Neural cell (in vitro differentiated cells): ENCODE data around the gene CXCL3. TPM values are rescaled to one million over a fixed set of nuclear protein-coding genes. Genes with fewer than 3 reads are reported as not detected.

Experiments used
- H2AFZ ChIP-seq: fragments of 200-600, 300-800 bp; sonication (generic), shearing (Covaris generic); 2 replicates; pipeline ENCODE4 v1.6.0; 2014; ENCODE audit warnings: low read depth, mild to moderate bottlenecking, antibody characterized with exemption, low read length, moderate library complexity
- H3F3A ChIP-seq: fragments of 200-600 bp; shearing (Covaris generic); 2 replicates; pipeline ENCODE4 v1.6.1; 2016; ENCODE audit warnings: mild to moderate bottlenecking, moderate library complexity, mixed read lengths, antibody characterized with exemption, low read length; ENCODE audit not compliant: insufficient read depth, poor library complexity, severe bottlenecking
- H3K27ac ChIP-seq: fragments of 200-600, 300-800 bp; sonication (generic), shearing (Covaris generic); 2 replicates; pipeline ENCODE4 v1.5.1; 2014; ENCODE audit warnings: mild to moderate bottlenecking, low read length, moderate library complexity
- H3K27me3 ChIP-seq: fragments of 300-800, 200-600 bp; sonication (generic), shearing (Covaris generic); 2 replicates; pipeline ENCODE4 v1.6.0; 2014; ENCODE audit warnings: mild to moderate bottlenecking, low read depth, low read length, moderate library complexity; ENCODE audit not compliant: insufficient read depth
- H3K36me3 ChIP-seq: fragments of 300-800, 200-600 bp; sonication (generic), shearing (Covaris generic); 2 replicates; pipeline ENCODE4 v1.5.1; 2014; ENCODE audit warnings: mild to moderate bottlenecking, antibody characterized with exemption, low read length, moderate library complexity; ENCODE audit not compliant: insufficient read depth
- H3K4me2 ChIP-seq: fragments of 300-800, 200-600 bp; sonication (generic), shearing (Covaris generic); 2 replicates; pipeline ENCODE4 v1.6.0; 2014; ENCODE audit warnings: mild to moderate bottlenecking, low read length
- H3K4me3 ChIP-seq: fragments of 300-800, 200-600 bp; sonication (generic), shearing (Covaris generic); 2 replicates; pipeline ENCODE4 v1.5.1; 2014; ENCODE audit warnings: mild to moderate bottlenecking, low read length, moderate library complexity
- H3K79me2 ChIP-seq: fragments of 200-600 bp; shearing (Covaris generic); replicated peaks from 2 replicates; pipeline ENCODE4 v1.6.0; 2014; ENCODE audit warnings: mild to moderate bottlenecking, low read length, moderate library complexity; ENCODE audit not compliant: insufficient read depth
- H3K9ac ChIP-seq: fragments of 300-800, 200-600 bp; sonication (generic), shearing (Covaris generic); 2 replicates; pipeline ENCODE4 v1.6.1; 2016; ENCODE audit warnings: mild to moderate bottlenecking, low read length, mixed read lengths
- H3K9me2 ChIP-seq: fragments of 200-600 bp; shearing (Covaris generic); 2 replicates; pipeline ENCODE4 v1.6.1; 2016; ENCODE audit warnings: mild to moderate bottlenecking, low read length, mixed read lengths; ENCODE audit not compliant: insufficient read depth
- H3K9me3 ChIP-seq: fragments of 200-600, 300-800 bp; sonication (generic), shearing (Covaris generic); 2 replicates; pipeline ENCODE4 v1.6.1; 2016; ENCODE audit warnings: mild to moderate bottlenecking, mixed run types, low read length, moderate library complexity, mixed read lengths
- H4K20me1 ChIP-seq: fragments of 200-600 bp; shearing (Covaris generic); 2 replicates; pipeline ENCODE4 v1.6.1; 2016; ENCODE audit warnings: mild to moderate bottlenecking, mixed run types; ENCODE audit not compliant: insufficient read depth
- EP300 ChIP-seq: fragments of 450-650 bp; conservative IDR thresholded peaks from 2 replicates; pipeline ENCODE4 v1.6.1; 2014; ENCODE audit warnings: antibody characterized with exemption, mild to moderate bottlenecking, moderate library complexity; ENCODE audit not compliant: poor library complexity, severe bottlenecking
- EZH2 ChIP-seq: fragments of 200-600, 300-800 bp; shearing (Covaris generic), sonication (generic); IDR thresholded peaks from 2 replicates; pipeline ENCODE4 v1.6.1; 2014; ENCODE audit warnings: antibody characterized with exemption, low read length, borderline replicate concordance, mild to moderate bottlenecking; ENCODE audit not compliant: insufficient read depth, poor library complexity, severe bottlenecking
- MXI1 ChIP-seq: fragments of 450-650 bp; conservative IDR thresholded peaks from 2 replicates; pipeline ENCODE4 v1.6.1; 2014; ENCODE audit warnings: antibody characterized with exemption, mild to moderate bottlenecking; ENCODE audit not compliant: poor library complexity, severe bottlenecking
- POLR2AphosphoS5 ChIP-seq: IDR thresholded peaks from 2 replicates; pipeline ENCODE4 v1.6.1; 2012
- RAD21 ChIP-seq: fragments of 450-650 bp; conservative IDR thresholded peaks from 2 replicates; pipeline ENCODE4 v1.6.1; 2014; ENCODE audit warnings: antibody characterized with exemption, mild to moderate bottlenecking, moderate library complexity
- SMC3 ChIP-seq: fragments of 450-650 bp; conservative IDR thresholded peaks from 2 replicates; pipeline ENCODE4 v1.6.1; 2014; ENCODE audit warnings: antibody characterized with exemption, mild to moderate bottlenecking, moderate library complexity; ENCODE audit not compliant: poor library complexity
- TAF1 ChIP-seq: IDR thresholded peaks from 2 replicates; pipeline ENCODE4 v1.6.1; 2012; ENCODE audit warnings: low read depth
- polyA plus RNA-seq: library from polyadenylated mRNA; depleted of rRNA; stranded (reverse); fragments of >200 nt; gene quantifications from 2 replicates; pipeline ENCODE4 v1.2.3, GENCODE V29; 2014
- TF ChIP-seq, protein P1 (sequence below): IDR thresholded peaks from 2 replicates; pipeline ENCODE4 v1.6.1; 2012; ENCODE audit warnings: borderline replicate concordance
- TF ChIP-seq, protein P2 (sequence below): fragments of 450-650 bp; IDR thresholded peaks from 2 replicates; pipeline ENCODE4 v1.5.1; 2014; ENCODE audit warnings: antibody characterized with exemption, mild to moderate bottlenecking, moderate library complexity; ENCODE audit not compliant: poor library complexity, severe bottlenecking

Gene CXCL3
- polyA plus RNA-seq, 1 donor from 2014 or later, result not detected

DNA sequence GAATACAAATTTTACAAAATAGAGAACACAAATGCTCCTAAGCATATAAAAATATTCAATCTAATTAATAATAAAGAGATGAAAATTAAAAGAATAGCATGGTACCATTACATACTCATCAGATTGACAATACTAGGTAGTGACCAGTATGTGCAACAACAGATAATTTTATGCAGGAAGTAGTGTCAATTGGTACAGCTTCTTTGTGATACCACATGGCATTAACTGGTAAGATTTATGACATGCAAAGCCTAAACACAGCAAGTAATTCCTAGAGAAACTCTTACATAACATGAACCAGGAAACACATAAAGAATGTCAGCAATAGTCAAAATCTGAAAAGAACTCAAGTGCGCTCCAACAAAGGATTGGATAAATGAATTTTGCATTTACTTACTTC is 34.2 kb upstream of the CXCL3 start:
- Histone ChIP-seq H3K9ac (no peak overlapping the region), H3K4me3 (no peak overlapping the region), H4K20me1 (no peaks in the 10 kb centered on the region), H3K27me3 (no peaks in the 10 kb centered on the region), H3F3A (no peaks in the 10 kb centered on the region), H3K4me2 (no peak overlapping the region), H3K9me2 (no peaks in the 10 kb centered on the region), H3K9me3 (no peaks in the 10 kb centered on the region), H2AFZ (no peak overlapping the region), H3K36me3 (no peaks in the 10 kb centered on the region), H3K27ac (no peak overlapping the region), H3K79me2 (no peaks in the 10 kb centered on the region)
- no peak for TF ChIP-seq MXI1
- TF ChIP-seq RAD21, result no peak
- TF ChIP-seq EP300, result no peak
- TF ChIP-seq POLR2AphosphoS5, result no peak
- TF ChIP-seq SMC3, result no peak
- TF ChIP-seq, protein P1, sequence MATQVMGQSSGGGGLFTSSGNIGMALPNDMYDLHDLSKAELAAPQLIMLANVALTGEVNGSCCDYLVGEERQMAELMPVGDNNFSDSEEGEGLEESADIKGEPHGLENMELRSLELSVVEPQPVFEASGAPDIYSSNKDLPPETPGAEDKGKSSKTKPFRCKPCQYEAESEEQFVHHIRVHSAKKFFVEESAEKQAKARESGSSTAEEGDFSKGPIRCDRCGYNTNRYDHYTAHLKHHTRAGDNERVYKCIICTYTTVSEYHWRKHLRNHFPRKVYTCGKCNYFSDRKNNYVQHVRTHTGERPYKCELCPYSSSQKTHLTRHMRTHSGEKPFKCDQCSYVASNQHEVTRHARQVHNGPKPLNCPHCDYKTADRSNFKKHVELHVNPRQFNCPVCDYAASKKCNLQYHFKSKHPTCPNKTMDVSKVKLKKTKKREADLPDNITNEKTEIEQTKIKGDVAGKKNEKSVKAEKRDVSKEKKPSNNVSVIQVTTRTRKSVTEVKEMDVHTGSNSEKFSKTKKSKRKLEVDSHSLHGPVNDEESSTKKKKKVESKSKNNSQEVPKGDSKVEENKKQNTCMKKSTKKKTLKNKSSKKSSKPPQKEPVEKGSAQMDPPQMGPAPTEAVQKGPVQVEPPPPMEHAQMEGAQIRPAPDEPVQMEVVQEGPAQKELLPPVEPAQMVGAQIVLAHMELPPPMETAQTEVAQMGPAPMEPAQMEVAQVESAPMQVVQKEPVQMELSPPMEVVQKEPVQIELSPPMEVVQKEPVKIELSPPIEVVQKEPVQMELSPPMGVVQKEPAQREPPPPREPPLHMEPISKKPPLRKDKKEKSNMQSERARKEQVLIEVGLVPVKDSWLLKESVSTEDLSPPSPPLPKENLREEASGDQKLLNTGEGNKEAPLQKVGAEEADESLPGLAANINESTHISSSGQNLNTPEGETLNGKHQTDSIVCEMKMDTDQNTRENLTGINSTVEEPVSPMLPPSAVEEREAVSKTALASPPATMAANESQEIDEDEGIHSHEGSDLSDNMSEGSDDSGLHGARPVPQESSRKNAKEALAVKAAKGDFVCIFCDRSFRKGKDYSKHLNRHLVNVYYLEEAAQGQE, result no peak
- no peak for TF ChIP-seq TAF1

DNA sequence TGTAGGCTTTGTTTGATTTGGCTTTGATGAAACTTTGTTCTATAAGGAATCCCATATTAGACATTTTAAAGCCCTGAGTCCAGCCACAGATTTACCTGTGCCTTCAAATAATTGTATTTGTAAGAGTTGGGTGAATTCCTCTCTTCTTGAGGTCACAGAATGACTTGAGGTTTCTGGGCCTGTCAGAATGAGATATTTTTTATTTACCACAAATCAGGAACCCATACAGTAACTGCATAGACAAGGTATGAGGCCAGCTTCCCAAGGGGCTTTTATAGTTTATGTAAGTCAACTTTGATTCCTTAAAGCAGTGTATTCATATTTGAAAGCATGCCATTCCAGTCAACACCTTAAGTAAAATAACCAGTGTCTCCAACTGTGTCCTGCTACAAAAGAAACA is 29.1 kb upstream of the CXCL3 start:
- no peaks in the 10 kb centered on the region for H3K9me3 ChIP-seq
- H3K4me2 ChIP-seq, result no peak overlapping the region
- no peaks in the 10 kb centered on the region for H3F3A ChIP-seq
- H3K27ac ChIP-seq, result no peak overlapping the region
- no peaks in the 10 kb centered on the region for H3K27me3 ChIP-seq
- TF ChIP-seq RAD21, result no peak
- no peak for TF ChIP-seq TAF1
- TF ChIP-seq, protein P1, result no peak
- no peak for TF ChIP-seq EP300
- TF ChIP-seq EZH2, result no peak
- no peak for TF ChIP-seq MXI1
- TF ChIP-seq, protein P2, sequence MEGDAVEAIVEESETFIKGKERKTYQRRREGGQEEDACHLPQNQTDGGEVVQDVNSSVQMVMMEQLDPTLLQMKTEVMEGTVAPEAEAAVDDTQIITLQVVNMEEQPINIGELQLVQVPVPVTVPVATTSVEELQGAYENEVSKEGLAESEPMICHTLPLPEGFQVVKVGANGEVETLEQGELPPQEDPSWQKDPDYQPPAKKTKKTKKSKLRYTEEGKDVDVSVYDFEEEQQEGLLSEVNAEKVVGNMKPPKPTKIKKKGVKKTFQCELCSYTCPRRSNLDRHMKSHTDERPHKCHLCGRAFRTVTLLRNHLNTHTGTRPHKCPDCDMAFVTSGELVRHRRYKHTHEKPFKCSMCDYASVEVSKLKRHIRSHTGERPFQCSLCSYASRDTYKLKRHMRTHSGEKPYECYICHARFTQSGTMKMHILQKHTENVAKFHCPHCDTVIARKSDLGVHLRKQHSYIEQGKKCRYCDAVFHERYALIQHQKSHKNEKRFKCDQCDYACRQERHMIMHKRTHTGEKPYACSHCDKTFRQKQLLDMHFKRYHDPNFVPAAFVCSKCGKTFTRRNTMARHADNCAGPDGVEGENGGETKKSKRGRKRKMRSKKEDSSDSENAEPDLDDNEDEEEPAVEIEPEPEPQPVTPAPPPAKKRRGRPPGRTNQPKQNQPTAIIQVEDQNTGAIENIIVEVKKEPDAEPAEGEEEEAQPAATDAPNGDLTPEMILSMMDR, result no peak
- TF ChIP-seq SMC3, result no peak
- no peak for TF ChIP-seq POLR2AphosphoS5
- H4K20me1 ChIP-seq, result no peaks in the 10 kb centered on the region
- H3K79me2 ChIP-seq, result no peaks in the 10 kb centered on the region
- H3K9me2 ChIP-seq, result no peaks in the 10 kb centered on the region
- H3K36me3 ChIP-seq, result no peaks in the 10 kb centered on the region
- H3K9ac ChIP-seq, result no peak overlapping the region
- no peak overlapping the region for H3K4me3 ChIP-seq
- H2AFZ ChIP-seq, result no peak overlapping the region
